ENCODE results near the gene SHD. TPM values are rescaled to one million over a fixed set of nuclear protein-coding genes. Genes with fewer than 3 reads are reported as not detected.
A peak's percentile ranks its signal among the peaks of the same experiment; 100 is the strongest.

The SHD gene
- total and polyA plus RNA-seq, 7 donors, result 0.04 to 2.1 (median 0.52) TPM; not detected in 1

- Histone ChIP-seq H3K4me1 (no peaks in the 10 kb centered on the region), H3K27me3 (ENCODE audit: insufficient read depth in 3 of 3, low read length in 2 of 3) (peaks cover 0 to 20% (median 9%) of the 10 kb centered on the region in 3 donors), H3K36me3 (ENCODE audit: insufficient read depth in 1 of 2, low read depth in 1 of 2) (no peaks in the 10 kb centered on the region), H3K9me3 (no peaks in the 10 kb centered on the region), H3K27ac (no peak overlapping the region), H3K4me3 (no peak overlapping the region)
- ATAC-seq, result no peak
- intact Hi-C loops (cut with DNase I), result no loop called here
- TF ChIP-seq CTCF (IDR thresholded peaks at IDR 0.05), result no peak
- DNase-seq, result no peak
- 66 to 73% (median 68%) methylated on average over 12 of the region's 12 CpGs for WGBS, 3 donors
These were observed 45.2 kb downstream of the SHD start for GRCh38 chr19:4324228-4324627.

- Histone ChIP-seq H3K9me3 (no peaks in the 10 kb centered on the region), H3K4me3 (no peak overlapping the region), H3K27me3 (ENCODE audit: insufficient read depth in 3 of 3, low read length in 2 of 3) (peaks cover 0 to 20% (median 9%) of the 10 kb centered on the region in 3 donors), H3K4me1 (no peaks in the 10 kb centered on the region), H3K36me3 (ENCODE audit: insufficient read depth in 1 of 2, low read depth in 1 of 2) (no peaks in the 10 kb centered on the region), H3K27ac (no peak overlapping the region)
- intact Hi-C loops (cut with DNase I), result no loop called here
- ATAC-seq (no peak), DNase-seq (no peak)
- WGBS, 3 donors, result 48 to 59% (median 51%) methylated on average over 13 of the region's 13 CpGs
- no peak for TF ChIP-seq CTCF (IDR thresholded peaks at IDR 0.05)
These were observed 47.3 kb downstream of the SHD start for GRCh38 chr19:4326215-4326836.

- ATAC-seq (no peak), DNase-seq (no peak)
- Histone ChIP-seq H3K9me3 (no peaks in the 10 kb centered on the region), H3K27ac (no peak overlapping the region), H3K36me3 (ENCODE audit: insufficient read depth in 1 of 2, low read depth in 1 of 2) (no peaks in the 10 kb centered on the region), H3K27me3 (ENCODE audit: insufficient read depth in 3 of 3, low read length in 2 of 3) (peaks cover 0 to 20% (median 9%) of the 10 kb centered on the region in 3 donors), H3K4me3 (no peak overlapping the region), H3K4me1 (no peaks in the 10 kb centered on the region)
- intact Hi-C loops (cut with DNase I), result no loop called here
- TF ChIP-seq CTCF (IDR thresholded peaks at IDR 0.05), result no peak
- 8 to 17% (median 15%) methylated on average over 31 to 33 of the region's 33 CpGs for WGBS, 3 donors
These were observed 47.8 kb downstream of the SHD start for GRCh38 chr19:4326837-4327251.

GRCh38 chr19:4327252-4327876 is 48.3 kb downstream of the SHD start:
- no peak overlapping the region for H3K27ac ChIP-seq
- peak overlapping the region; percentile 39 for H3K4me3 ChIP-seq
- peak; percentile 57 to 90 for DNase-seq
- WGBS, 3 donors, result 3 to 5% (median 4%) methylated on average over 28 to 30 of the region's 30 CpGs
- H3K4me1 ChIP-seq, result no peaks in the 10 kb centered on the region
- no peaks in the 10 kb centered on the region for H3K9me3 ChIP-seq
- H3K36me3 ChIP-seq (ENCODE audit: insufficient read depth in 1 of 2, low read depth in 1 of 2), result no peaks in the 10 kb centered on the region
- ATAC-seq, result peak in 3 of 4 donors; percentile 6 to 67 (median 65)
- peaks cover 0 to 20% (median 9%) of the 10 kb centered on the region in 3 donors for H3K27me3 ChIP-seq (ENCODE audit: insufficient read depth in 3 of 3, low read length in 2 of 3)
- intact Hi-C loops (cut with DNase I), result no loop called here
- TF ChIP-seq CTCF (IDR thresholded peaks at IDR 0.05), result no peak

All from psoas muscle (tissue), 8 donors.